Activated CD4-positive, alpha-beta T cell treated with anti-CD3 and anti-CD28 coated beads, Interleukin-2, amount 50 U/mL, for 1 hour (primary cell): ENCODE results near the gene LANCL3.
"Not testable (repeated sequence)": the region's sequence is repeated elsewhere in the genome, so short reads cannot be mapped to it uniquely, and the experiment has no call there.

Source experiments
- DNase-seq: peaks from one replicate; pipeline ENCODE4 v3.0.0-alpha.2; 2020

LANCL3 gene

GRCh38 chrX:37638047-37638446, 66.6 kb downstream of the LANCL3 start:
- DNase-seq, result no peak

GRCh38 chrX:37640142-37640541, 68.7 kb downstream of the LANCL3 start:
- no peak for DNase-seq

- no peak for DNase-seq
These were observed 70.4 kb downstream of the LANCL3 start for GRCh38 chrX:37641859-37642258.

DNA sequence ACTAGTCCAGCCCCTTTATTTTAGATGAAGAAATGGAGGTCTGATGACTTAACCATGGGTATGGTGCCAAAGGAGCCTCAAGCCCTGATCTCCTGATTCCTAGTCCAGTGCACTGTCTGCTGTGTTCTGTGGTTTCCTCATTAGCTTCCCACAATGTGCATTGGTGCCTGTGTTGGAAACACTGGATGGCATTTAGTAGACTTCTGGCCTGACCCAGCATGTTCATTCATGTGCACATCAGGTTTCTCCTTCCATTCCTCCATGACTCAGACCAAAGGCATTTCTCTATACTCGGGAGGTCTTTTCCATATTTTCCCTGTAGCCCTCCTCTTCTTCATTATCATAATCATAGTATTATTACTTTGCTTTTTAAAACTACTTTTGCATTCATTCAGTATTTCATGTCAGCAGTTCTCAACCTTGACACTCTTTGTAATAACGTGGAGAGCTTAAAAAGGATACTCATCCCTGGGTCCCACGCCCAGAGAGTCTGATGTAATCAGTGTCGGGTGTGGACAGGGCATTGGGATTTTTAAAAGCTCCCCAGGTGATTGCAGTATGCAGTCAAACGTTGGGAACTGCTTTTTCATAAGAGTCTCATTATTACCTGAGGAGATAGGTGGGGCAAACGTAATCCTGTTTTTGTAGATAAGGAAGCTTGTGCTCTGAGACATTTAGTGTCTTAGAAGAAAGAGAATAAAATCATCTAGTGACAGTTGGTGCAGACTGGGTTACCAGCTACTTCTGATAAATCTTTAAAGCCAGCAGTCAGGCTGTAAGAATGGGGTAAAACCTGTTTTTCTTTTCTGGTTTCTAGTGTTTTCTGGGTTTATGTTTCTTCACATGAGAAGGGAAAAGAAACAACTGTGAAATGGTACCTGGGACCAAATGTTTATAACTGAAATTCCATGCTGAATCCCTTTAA, 73.2 kb downstream of the LANCL3 start:
- no peak for DNase-seq

DNA sequence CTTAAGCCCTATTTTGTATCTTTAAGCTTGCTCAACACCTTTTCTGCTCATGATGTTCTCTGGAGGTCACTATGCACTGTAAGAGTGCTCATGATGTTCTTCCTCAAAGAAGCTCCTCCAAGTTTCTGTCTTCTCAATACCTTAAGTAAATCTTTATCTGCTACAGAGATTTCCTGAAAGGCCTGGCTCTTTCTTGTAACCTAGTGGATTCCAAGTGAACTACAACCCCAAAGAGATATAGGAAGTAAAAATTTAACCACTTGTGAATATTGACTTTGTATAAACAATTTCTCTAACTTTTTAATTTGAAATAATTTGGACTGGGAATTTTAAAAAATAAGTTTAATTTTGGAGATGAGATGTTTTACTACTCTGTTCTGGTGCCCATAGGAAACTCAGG, 74.8 kb downstream of the LANCL3 start:
- no peak for DNase-seq

- not testable (repeated sequence) for DNase-seq
These were observed 79.4 kb downstream of the LANCL3 start for GRCh38 chrX:37650879-37651278.

- DNase-seq, result no peak
These were observed 80.5 kb downstream of the LANCL3 start for GRCh38 chrX:37651921-37652452.

DNA sequence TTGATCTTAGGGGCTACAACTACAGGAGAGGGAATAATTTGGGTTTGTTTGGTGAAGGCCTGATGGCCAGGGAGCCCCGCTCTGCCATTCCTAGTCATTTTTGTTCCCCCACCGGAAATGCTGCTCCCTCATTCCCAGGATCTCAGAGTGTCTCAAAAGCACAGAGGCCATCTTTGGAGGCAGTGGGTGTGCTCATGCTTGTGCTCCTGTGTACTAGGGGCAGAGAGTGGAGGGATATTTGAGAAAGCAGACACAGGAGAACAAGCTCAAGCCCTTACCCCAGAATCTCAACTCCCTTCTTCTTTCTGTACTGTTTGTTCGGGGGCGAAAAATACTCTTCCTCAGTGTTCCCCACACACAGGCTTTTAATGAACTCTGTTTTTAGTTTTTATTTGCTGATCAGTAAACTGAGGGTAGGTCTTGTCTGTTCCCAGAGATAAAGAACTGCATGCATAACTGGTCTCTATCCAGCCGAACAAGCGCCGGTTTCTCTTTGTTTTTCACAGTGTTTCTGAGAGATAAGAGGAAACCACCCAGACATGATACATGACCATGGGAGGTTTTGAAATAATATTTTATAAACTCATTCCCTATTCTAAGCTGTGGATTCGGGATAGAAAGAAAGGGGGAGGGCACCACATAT, 81.2 kb downstream of the LANCL3 start:
- no peak for DNase-seq

GRCh38 chrX:37653397-37654085, 82.1 kb downstream of the LANCL3 start:
- no peak for DNase-seq

GRCh38 chrX:37658343-37659030, 87.0 kb downstream of the LANCL3 start:
- DNase-seq, result no peak

- no peak for DNase-seq
These were observed 87.6 kb downstream of the LANCL3 start for GRCh38 chrX:37659047-37659446.

DNA sequence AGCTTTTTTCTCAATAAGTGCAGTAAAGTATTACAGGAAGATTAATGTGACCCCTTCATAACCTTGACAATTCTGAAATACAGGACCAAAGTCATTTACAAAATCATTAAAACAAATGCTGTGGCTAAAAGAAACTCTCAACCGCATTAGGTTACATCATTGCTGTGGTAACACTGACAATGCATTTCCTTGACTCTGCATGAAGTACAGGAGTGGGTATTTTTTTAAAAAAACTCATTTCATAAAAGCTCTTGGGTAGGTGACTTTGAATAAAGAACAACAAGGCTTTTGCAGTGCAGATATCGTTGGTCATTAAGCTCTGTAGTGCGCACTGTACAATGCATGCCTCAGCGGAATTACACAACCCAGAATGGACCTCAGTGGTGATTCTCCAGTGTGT, 90.7 kb downstream of the LANCL3 start:
- no peak for DNase-seq

GRCh38 chrX:37666516-37666915, 95.1 kb downstream of the LANCL3 start:
- no peak for DNase-seq

- no peak for DNase-seq
These were observed 95.7 kb downstream of the LANCL3 start for GRCh38 chrX:37667141-37667540.

DNA sequence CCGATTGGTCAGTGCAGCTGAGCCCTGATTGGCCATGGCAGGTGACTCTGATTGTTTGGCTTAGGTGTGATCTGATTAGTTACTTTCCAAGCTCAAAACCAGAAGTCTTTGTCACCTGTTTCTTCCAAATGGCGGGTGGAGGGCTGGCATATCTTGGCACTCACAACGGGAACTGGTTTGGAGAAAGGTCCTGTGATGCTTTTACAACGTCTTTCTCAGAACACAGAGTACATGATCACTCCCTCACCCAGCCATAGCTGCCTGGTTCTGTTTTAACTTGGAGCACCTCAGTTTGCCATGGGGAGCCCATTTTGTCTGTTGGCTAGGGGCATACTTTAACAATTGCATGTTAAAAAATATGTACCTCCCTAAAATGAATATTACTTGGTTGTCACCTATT, 101.1 kb downstream of the LANCL3 start:
- DNase-seq, result no peak

DNA sequence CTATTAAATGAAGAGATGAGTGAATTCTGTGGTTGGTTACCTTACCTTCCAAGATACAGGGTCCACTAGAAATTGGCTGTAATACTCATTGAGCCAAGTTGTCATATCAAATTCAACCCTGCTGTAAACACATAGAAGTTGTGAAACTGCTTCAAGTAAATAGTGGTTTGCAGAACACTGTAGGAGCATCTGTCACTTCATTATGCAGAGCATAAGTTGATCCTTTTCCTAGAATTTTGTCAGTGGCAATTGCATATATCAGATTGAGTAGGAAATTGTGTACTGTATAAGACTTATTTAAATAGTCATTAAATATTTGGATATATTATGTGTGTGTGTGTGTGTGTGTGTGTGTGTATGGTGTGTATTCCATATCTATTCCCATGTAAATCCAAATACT, 105.3 kb downstream of the LANCL3 start:
- DNase-seq, result no peak

DNA sequence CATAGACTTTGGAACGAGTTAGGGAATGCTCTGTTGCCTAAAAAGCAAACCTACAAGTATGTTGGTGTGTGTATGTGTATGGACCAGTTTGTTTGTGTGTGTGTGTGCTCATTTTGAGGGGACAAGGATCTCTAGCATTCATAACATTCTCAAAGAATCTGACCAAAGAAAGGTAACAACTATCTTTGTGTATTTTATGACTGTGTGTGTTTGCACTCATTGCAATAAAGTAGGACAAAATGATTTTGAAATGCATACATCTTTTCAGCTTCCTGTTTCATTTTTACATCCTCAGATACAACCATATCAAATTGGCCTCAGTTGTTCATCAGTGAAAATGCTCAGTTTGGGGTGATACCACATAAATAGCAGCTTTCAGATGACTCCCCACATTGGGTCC, 105.8 kb downstream of the LANCL3 start:
- no peak for DNase-seq

GRCh38 chrX:37677765-37678164, 106.3 kb downstream of the LANCL3 start:
- no peak for DNase-seq

GRCh38 chrX:37678574-37678973, 107.1 kb downstream of the LANCL3 start:
- DNase-seq, result no peak

- DNase-seq, result no peak
These were observed 107.8 kb downstream of the LANCL3 start for GRCh38 chrX:37679230-37679629.

GRCh38 chrX:37679888-37680287, 108.4 kb downstream of the LANCL3 start:
- no peak for DNase-seq

DNA sequence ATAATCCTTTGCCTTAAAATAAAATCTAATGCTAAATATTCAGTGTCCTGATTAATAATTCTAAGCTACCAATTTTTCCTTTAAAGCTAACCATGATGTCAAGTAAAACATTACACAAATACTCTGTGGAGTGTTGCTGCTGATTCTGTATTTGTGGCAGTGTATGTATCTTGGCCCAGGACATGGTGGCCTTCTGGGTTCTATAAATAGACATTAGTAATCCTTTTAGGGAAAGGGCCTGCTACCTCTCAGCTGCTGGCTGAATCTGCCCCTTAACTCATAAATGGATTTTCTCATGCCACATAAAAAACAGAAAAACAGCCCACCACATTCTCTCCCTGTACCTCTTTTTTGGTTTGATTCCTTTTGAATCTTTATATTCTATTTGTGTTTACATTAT, 113.0 kb downstream of the LANCL3 start:
- DNase-seq, result no peak

DNA sequence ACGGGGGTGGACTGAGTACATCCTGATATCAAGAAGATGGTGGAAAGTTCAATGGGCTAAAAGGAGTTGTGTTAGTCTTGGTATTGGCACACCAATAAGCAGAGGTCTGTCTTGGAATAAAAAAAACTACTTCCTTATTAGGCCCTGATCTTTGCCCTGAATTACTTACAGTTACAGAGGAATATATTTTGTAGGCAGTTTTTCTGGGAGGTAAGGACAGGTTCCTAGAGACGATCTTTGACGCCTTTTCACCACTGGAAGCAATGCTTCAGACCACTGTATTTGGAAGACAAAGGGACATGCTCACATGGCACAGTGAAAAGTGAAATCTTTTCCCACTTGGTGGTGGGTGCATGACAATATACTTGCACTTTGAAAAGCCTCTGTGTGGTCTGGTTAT, 113.5 kb downstream of the LANCL3 start:
- DNase-seq, result no peak
